Gastroesophageal sphincter (tissue), 4 donors: Measurements from ENCODE around the gene POLN. TPM values are rescaled to one million over a fixed set of nuclear protein-coding genes. Genes with fewer than 3 reads are reported as not detected.

Experiments used
- ATAC-seq: fragments of 150-250 bp; one replicate; pipeline ENCODE4 v1.9.1; 2016; ENCODE audit warnings: mild to moderate bottlenecking, moderate library complexity
- H3K27ac ChIP-seq, 4 donors: fragments of 200-600 bp; sonication (generic) in 3 of 4; 1 replicate in 3 of 4; 2 replicates in 1 of 4; pipeline ENCODE4 v1.5.1; 2016 to 2019
- H3K27me3 ChIP-seq: fragments of 200-600 bp; sonication (generic); one replicate; pipeline ENCODE4 v1.5.1; 2019
- H3K36me3 ChIP-seq, 2 donors: fragments of 200-600 bp; sonication (generic); one replicate each; pipeline ENCODE4 v1.5.1; 2019; ENCODE audit warnings: control low read depth in 1 of 2
- H3K4me1 ChIP-seq, 3 donors: fragments of 200-600 bp; sonication (generic); 1 replicate in 2 of 3; 2 replicates in 1 of 3; pipeline ENCODE4 v1.5.1; 2016 to 2019; ENCODE audit warnings: control low read depth in 2 of 3
- H3K4me3 ChIP-seq, 2 donors: fragments of 200-600 bp; sonication (generic); one replicate each; pipeline ENCODE4 v1.5.1; 2019; ENCODE audit warnings: mild to moderate bottlenecking in 1 of 2, moderate library complexity in 1 of 2
- H3K9me3 ChIP-seq, 3 donors: fragments of 200-600 bp; sonication (generic); one replicate each; pipeline ENCODE4 v1.5.1; 2017 to 2019; ENCODE audit warnings: control low read depth in 2 of 3
- EP300 ChIP-seq: sonication (generic); formaldehyde crosslinking; IDR thresholded peaks from one replicate; pipeline ENCODE4 v1.6.1; 2017; ENCODE audit warnings: antibody characterized with exemption, mild to moderate bottlenecking
- POLR2A ChIP-seq, 2 donors: fragments of 450-650 bp; IDR thresholded peaks; one replicate each; pipeline ENCODE4 v1.6.1; 2017; ENCODE audit warnings: antibody characterized with exemption in 2 of 2, mild to moderate bottlenecking in 2 of 2, moderate library complexity in 1 of 2
- POLR2AphosphoS5 ChIP-seq: sonication (generic); formaldehyde crosslinking; IDR thresholded peaks from one replicate; pipeline ENCODE4 v1.6.1; 2017; ENCODE audit warnings: antibody characterized with exemption
- small RNA-seq, 4 donors: library from RNA; depleted of rRNA; stranded (forward); fragments of <200 nt; gene quantifications; one replicate each; pipeline ENCODE3, GENCODE V24; 2016
- total RNA-seq, 4 donors: library from RNA; depleted of rRNA; stranded (reverse); fragments of >200 nt; gene quantifications; one replicate each; pipeline ENCODE4 v1.1.0, GENCODE V29; 2016
- TF ChIP-seq, protein P1 (sequence below), 4 experiments: fragments of 200-600 bp in 2 of 4; fragments of 450-650 bp in 2 of 4; sonication (generic) in 1 of 4; IDR thresholded peaks; one replicate each; pipeline ENCODE4 v1.5.1; 2017 to 2019; ENCODE audit warnings: antibody characterized with exemption in 4 of 4, mild to moderate bottlenecking in 2 of 4, moderate library complexity in 2 of 4

POLN gene
- total RNA-seq, 4 donors from 2014 or later = 1.5 to 4.6 (median 2.6) TPM

DNA sequence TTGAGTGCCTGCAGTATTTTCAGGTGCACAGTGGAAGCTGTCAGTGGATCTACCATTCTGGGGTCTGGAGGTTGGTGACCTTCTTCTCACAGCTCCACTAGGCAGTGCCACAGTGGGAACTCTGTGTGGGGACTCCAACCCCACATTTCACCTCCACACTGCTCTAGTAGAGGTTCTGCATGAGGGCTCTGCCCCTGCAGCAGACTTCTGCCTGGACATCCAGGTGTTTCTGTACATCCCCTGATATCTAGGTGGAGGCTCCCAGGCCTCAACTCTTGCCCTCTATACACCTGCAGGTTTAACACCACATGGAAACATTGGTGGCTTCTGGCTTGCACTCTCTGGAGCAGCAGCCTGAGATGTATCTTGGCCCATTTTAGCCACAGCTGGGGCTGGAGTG is 216.1 kb downstream of the POLN start:
- TF ChIP-seq EP300 = no peak
- no peak for TF ChIP-seq POLR2AphosphoS5
- no peak for TF ChIP-seq POLR2A (IDR thresholded peaks at IDR 0.05)
- TF ChIP-seq, protein P1, sequence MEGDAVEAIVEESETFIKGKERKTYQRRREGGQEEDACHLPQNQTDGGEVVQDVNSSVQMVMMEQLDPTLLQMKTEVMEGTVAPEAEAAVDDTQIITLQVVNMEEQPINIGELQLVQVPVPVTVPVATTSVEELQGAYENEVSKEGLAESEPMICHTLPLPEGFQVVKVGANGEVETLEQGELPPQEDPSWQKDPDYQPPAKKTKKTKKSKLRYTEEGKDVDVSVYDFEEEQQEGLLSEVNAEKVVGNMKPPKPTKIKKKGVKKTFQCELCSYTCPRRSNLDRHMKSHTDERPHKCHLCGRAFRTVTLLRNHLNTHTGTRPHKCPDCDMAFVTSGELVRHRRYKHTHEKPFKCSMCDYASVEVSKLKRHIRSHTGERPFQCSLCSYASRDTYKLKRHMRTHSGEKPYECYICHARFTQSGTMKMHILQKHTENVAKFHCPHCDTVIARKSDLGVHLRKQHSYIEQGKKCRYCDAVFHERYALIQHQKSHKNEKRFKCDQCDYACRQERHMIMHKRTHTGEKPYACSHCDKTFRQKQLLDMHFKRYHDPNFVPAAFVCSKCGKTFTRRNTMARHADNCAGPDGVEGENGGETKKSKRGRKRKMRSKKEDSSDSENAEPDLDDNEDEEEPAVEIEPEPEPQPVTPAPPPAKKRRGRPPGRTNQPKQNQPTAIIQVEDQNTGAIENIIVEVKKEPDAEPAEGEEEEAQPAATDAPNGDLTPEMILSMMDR (IDR thresholded peaks at IDR 0.05) = no peak
- no peaks in the 10 kb centered on the region for H3K4me1 ChIP-seq
- H3K27me3 ChIP-seq = peaks cover 37% of the 10 kb centered on the region
- no peaks in the 10 kb centered on the region for H3K36me3 ChIP-seq
- no peak overlapping the region for H3K27ac ChIP-seq
- no peak overlapping the region for H3K4me3 ChIP-seq
- no peak for ATAC-seq
- H3K9me3 ChIP-seq = no peaks in the 10 kb centered on the region

DNA sequence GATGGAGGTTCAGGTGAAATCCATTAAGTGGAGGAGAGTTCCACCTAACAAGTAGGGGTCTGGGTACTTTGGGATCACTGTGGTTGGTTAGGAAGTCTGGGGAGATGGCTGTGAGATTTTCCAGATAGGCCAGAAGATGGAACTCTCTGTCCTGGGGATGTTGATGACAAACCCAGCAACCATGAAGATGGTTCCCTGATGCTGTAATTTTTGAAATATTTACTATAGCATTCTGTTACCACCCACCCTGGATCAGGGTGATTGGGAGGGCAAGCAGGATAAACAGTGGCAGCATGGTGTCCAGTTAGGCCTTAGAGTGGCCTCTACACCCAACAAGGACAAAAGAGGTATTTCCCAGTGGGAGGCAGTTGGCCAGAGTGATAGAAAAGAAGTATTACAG is 217.2 kb downstream of the POLN start:
- Histone ChIP-seq H3K27ac (no peak overlapping the region), H3K36me3 (no peaks in the 10 kb centered on the region), H3K4me1 (no peaks in the 10 kb centered on the region), H3K27me3 (peaks cover 40% of the 10 kb centered on the region), H3K9me3 (no peaks in the 10 kb centered on the region), H3K4me3 (no peak overlapping the region)
- no peak for ATAC-seq
- TF ChIP-seq POLR2AphosphoS5 (no peak), POLR2A (IDR thresholded peaks at IDR 0.05) (no peak), EP300 (no peak)
- TF ChIP-seq, protein P1 (IDR thresholded peaks at IDR 0.05) = no peak

Small RNA genes within 50 kb of the gene (small RNA-seq; reads per million reads assigned to genes)
- gene COX6B1P5 = 0 reads per million in 4 donors

Other genes starting within 250 kb of the POLN start
- 10 to 100 TPM; 14.5 to 19.4 (median 17.5) TPM for gene NELFA, start 233.1 kb downstream of the POLN start, total RNA-seq
- gene NAT8L, start 182.8 kb downstream of the POLN start, total RNA-seq = under 1 TPM in 3 of 4 donors, not detected in 1; 0.15 to 0.40 (median 0.35) TPM
- 10 to 100 TPM in 3 of 4 donors, 1 to 10 TPM in 1; 10.0 to 16.3 (median 12.7) TPM for gene HAUS3, start within 50 bp of the POLN start, total RNA-seq
- gene MXD4, start 20.0 kb upstream of the POLN start, total RNA-seq = 10 to 100 TPM; 36.1 to 76.2 (median 55.6) TPM
- gene ZFYVE28, start 176.5 kb upstream of the POLN start, total RNA-seq = 10 to 100 TPM in 2 of 4 donors, 1 to 10 TPM in 2; 4.4 to 12.0 (median 8.2) TPM
- gene CFAP99, start 176.8 kb upstream of the POLN start, total RNA-seq = not detected
- gene RNF4, start 227.0 kb upstream of the POLN start, total RNA-seq = 10 to 100 TPM; 30.2 to 64.3 (median 43.1) TPM